ENCODE measurements around the gene CLDN14.

The CLDN14 gene

DNA sequence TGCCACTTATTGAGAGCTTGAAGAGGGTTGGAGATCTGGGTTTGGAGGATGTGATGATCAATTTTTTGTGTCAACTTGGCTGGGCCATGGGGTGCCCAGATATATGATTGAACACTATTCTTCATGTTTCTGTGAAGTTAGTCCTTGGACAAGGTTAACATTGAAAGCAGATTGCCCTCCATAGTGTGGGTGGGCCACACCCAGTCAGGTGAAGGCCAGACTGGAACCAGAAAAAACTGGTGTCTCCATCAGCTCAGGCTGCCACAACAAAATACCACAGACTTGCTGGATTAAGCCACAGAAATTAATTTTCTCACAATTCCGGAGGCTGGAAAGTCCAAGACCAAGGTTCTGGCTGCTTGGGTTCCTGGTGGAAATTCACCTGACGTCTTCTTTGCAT lies 7.5 kb downstream of the CLDN14 start:
- no peak for DNase-seq (ENCODE audit: low read depth in 2 of 3, low spot score in 2 of 3)

DNA sequence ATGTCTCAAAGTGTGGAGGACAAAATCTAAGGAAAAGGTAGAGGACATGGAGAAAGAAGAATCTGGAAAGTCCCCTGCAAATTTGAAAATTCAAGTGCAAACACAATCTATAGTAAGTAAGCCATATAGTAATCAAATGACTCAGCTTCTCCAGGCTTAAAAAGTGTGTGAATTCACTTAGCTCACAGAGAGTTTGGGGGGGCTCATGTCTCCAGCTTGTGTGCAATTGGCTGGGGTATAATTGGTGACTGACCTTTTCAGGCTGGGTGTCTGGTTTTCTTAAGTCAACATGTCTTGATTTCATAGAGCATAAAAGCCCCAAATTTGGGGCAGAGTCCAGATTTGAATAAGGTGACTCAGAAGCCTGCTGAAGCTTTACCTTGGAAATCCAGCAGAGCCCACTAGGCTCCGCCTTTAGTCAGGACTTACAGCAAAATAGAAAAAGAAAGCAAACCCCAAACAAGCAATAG lies 8.6 kb downstream of the CLDN14 start:
- no peak for DNase-seq (ENCODE audit: low read depth in 2 of 3, low spot score in 2 of 3)

DNA sequence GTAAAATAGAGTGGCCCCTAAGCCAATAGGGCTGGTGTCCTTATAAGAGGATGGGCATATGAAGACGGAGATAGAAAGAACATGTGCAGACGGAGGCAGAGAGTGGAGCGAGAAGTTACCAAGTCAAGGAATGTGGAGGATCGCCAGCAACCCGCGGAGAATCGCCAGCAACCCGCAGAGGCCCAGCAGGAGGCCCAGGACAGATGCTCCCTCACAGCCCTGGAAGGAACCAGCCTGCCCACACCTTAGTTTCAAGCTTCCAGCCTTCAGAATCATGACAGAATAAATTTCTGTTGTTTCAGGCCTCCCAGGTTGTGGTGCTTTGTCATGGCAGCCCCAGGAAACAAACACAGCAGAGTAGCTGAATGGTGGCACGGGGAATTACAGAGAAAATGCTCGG lies 9.6 kb downstream of the CLDN14 start:
- no peak for DNase-seq (ENCODE audit: low read depth in 2 of 3, low spot score in 2 of 3)

DNA sequence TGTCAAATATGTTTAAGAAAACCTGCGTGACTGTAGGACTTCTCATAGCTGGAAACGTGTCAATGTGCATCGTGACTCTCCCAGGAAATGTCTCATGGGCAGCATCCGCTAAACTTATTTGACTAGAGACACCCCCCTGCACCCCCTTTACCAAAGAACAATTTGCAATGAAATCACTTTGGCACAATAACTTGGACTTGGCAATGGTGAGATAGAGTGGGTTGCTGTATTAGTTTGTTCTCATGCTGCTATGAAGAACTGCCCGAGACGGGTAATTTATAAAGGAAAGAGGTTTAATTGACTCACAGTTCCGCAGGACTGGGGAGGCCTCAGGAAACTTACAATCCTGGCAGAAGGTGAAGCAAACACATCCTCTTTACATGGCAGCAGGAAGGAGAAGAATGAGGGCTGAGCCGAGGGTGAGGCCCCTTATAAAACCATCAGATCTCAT lies 13.8 kb downstream of the CLDN14 start:
- DNase-seq (ENCODE audit: low read depth in 2 of 3, low spot score in 2 of 3), result no peak

DNA sequence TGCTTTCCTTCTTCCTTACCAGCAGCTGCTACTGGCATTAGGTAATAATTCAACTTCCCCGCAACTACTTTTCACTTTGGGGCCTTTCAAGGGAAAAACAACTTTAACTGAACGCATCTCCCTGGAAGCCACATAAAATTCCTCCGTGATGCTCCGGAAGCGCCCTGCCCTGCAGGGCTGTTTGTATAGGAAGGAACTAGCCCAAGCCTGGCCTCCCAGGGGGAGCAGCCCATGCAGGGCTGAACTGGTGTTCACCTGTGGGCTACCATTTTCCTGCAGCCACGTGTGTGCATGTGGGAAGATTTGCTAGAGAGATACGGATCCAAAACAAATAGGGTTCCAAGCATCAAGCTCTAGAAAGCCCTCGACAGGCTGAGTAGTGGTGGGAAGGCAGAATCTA lies 14.4 kb downstream of the CLDN14 start:
- no peak for DNase-seq (ENCODE audit: low read depth in 2 of 3, low spot score in 2 of 3)

DNA sequence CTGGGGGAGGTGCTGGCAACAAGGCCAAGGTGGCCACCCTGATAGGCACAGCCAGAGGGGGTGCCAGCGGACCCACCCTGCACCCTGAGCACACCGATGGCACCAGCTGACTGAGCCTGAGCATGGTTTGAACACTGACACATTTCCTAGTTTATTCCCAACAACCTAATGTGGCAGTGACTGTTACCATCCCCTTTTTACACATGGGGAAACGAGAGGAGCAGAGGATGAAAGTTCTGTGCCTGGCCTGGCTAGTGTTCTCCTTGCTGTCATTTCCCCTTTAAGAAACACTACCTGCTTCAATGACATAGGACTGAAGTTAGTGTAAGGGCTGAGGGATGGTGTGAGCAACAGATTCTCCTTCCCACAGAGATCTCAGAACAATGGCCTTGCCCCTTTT lies 15.3 kb downstream of the CLDN14 start:
- no peak for DNase-seq (ENCODE audit: low read depth in 2 of 3, low spot score in 2 of 3)

DNA sequence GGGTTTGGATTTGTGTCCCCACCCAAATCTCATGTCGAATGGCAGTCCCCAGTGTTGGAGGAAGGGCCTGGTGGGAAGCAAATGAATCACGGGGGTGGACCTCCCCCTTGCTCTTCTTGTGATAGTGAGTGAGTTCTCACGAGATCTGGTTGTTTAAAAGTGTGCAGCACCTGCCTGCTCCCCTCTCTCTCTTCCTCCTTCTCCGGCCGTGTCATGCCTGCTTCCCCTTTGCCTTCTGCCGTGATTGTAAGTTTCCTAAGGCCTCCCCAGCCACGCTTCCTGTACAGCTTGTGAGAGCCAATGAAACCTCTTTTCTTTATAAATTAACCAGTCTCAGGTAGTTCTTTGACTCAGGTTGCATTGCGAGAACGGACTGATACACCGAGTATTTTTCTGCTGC lies 15.9 kb downstream of the CLDN14 start:
- DNase-seq (ENCODE audit: low read depth in 2 of 3, low spot score in 2 of 3), result no peak

DNA sequence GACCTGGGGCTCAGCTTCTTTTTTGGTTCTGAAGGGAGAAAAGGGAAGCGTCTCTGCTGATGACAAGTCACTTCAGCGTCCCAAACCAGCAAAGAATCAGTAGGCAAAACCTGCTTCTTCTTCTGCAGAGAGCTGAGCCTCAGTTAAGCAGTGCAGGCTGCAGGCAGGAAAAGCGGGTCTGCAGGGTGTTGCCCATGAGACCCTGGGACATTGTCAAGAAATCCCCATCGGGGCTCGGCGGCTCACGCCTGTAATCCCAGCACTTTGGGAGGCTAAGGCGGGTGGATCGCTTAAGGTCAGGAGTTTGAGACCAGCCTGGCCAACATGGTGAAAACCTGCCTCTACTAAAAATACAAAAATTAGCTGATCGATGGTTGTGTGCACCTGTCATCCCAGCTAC lies 16.7 kb downstream of the CLDN14 start:
- DNase-seq (ENCODE audit: low read depth in 2 of 3, low spot score in 2 of 3), result no peak

DNA sequence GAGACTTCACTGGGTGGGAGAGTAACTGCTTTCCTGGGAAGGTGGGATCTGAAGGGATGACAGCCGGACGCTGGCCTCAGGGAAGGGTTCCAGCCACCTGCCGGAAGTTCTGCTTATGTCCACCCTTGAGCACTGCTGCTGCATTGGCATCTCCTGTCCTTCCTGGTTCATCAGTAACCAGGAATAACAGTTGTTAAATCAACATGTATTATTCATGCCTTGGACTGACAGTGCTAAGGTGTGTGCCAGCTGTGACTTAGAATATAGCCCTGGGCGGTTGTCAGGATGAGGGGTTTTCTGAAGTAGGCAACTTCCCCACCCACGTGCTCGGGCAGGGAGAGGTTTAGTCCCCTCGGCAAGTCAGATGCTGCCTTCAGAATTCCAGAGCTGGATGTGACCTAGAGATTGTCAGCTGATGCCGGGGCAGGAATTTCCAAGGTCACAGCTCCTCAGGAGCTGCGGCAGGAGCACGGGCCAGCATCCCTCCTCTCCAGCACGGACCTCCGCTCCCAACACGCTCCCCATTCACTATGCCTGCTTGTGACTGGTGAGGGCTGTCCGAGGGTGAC lies 17.9 kb downstream of the CLDN14 start:
- DNase-seq (ENCODE audit: low read depth in 2 of 3, low spot score in 2 of 3), result no peak

DNA sequence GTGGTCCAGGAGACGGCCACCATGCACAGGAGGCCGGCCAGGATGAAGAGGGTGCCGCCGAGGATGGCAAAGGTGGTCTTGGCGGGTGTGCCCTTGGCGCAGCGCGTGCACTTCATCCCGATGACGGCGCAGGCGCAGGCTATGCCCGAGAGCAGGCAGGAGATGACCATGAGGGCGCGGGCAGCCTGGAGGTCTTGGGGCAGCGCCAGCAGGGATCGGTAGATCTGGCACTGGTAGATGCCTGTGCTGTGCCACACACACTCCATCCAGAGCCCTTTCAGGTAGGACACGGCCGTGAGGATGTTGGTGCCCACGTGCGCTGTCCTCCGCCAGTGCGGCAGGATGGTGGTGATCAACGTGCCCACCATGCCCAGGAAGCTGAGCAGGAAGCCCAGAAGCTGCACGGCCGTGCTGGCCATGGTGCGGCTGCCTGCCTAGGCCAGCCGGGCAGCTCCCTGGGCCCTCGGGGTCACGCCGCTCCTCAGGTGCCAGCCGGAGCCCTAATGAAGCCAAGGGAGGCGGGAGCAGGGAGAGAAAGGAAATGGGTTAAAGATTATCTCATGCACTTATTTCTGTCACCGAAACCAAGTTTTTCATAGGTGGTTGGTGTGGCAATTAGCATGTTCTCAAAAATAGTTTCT lies 18.5 kb downstream of the CLDN14 start:
- DNase-seq (ENCODE audit: low read depth in 2 of 3, low spot score in 2 of 3), result no peak

DNA sequence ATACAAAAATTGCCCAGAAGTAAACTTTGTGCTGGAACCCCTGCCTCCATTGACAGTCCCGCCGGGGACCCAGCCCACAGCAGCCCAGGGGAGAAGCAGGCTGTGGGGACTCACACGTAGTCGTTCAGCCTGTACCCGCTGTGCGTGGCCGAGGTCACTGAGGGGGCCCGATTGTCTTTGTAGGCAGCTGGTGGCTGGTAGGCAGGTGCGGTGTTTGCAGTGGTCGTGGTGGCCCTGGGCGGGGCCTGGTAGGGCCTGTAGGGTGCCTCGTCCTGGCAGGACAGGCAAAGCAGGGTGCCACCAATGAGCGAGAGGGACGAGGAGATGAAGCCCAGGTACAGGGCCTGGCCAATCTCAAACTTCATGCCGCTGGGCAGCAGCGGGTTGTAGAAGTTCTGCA lies 19.1 kb downstream of the CLDN14 start:
- DNase-seq (ENCODE audit: low read depth in 2 of 3, low spot score in 2 of 3), result no peak

DNA sequence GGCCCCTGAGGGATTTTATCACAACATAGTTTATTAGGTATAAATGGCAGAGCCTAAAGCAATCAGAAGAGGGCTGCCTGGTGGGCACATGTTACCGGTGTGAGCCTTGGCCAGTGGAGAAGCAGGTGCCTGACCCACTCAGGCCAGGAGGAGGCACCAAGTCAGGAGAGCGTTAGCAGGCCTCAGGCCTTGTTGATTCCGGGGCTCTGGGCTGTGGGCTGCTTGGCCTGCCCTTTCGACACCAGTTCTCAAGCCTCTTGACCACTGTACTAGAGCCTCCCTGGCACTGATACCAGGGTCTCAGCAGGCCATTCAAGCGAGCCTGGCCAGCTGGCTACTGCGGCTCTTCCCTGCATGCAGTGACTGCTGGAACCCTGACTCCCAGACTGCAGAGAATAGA lies 20.8 kb downstream of the CLDN14 start:
- DNase-seq (ENCODE audit: low read depth in 2 of 3, low spot score in 2 of 3), result no peak

DNA sequence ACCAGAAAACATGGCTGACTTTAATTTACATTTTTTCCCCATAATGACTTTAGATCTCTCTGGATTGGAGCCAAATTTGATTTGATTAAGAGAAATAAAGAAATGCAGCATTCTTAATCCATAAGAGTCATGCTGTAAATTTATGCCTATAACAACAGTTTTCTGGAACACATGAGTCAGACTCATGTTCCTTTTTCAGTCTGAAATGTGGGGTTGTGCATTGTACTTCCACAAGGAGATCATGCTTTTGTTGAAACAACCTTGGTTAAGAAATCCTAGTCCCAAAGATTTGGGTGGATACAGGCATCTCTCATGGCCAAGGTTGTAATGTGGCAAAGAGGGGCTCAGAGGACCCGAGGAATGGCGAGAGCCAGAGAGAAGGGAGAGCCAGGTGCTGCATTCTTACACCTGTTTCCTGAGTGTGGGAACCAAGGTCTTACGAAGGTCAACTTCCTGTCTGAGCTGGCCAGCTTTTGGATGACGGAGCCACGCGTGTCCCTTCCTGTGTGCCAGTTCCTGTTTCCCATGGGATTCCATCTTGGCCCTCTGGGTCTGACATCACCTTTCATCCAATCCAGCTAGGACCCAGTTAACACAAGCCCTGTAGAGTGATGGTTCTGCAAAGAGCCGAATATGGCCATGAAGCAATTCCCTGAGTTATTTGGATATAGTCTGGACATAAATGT lies 23.1 kb downstream of the CLDN14 start:
- no peak for DNase-seq (ENCODE audit: low read depth in 2 of 3, low spot score in 2 of 3)

DNA sequence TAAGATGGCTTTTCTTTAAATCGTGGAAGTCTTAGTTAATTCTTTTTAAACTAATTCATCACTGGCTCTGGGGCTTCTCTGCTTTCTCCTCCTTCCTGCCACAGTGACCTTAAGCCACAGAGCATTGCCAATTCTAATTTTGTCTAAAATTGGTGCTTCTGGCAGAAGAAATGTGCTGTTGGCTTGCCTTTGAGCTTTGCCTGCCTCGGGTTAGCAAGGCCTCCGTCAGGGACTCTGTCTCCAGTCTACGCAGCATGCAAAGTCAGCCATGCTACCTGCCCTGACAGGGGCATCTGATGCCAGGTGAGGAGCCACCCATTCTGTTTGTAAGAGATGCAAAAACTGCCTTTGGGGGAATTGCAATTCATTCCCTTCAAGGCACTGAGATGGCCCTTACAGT lies 25.2 kb downstream of the CLDN14 start:
- no peak for DNase-seq (ENCODE audit: low read depth in 2 of 3, low spot score in 2 of 3)

DNA sequence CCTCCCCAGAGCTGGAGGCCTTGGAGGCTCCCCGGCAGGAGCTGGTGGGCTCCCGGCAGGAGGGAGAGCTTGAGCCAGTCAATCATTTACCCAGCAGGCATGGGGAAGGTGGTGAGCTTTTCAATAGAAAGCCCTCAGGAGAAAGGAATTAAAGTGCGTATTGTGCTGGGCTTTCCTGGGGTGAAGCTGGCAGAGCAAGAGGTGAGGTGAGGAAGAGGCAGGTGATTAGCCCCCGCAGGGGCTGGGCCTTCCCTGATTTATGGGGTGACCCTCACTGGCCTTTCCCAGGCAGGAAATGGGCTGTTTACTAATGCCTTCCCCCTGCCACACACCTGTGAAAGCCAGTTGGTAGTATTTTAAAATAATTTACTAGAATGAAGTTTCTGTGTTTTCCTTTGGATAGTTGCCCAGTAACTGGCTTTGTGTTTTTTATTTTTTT lies 25.8 kb downstream of the CLDN14 start:
- no peak for DNase-seq (ENCODE audit: low read depth in 2 of 3, low spot score in 2 of 3)

DNA sequence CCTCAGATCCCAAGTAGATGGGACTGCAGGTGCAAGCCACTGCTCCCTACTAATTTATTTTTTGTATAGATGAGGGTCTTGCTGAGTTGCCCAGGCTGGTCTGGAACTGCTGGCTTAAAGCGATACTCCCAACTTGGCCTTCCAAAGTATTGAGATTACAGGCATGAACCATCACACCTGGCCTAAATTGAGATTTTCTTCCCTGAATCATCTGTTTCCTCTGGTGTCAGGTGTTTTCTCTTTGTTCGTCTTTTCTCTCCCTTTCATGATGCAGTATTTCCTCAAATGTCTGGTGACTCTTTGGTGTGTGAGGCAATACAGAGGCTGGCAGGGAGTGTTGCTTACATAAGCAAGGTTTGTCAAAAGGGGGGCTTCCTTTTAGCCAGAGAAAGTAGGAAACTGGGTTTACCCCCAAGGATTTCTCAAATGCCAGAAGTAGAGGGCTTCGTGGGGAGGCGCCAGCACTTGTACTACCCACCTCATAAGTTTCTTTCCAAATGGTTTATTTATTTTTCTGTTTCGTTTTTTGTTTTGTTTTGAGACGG lies 27.6 kb downstream of the CLDN14 start:
- no peak for DNase-seq (ENCODE audit: low read depth in 2 of 3, low spot score in 2 of 3)

DNA sequence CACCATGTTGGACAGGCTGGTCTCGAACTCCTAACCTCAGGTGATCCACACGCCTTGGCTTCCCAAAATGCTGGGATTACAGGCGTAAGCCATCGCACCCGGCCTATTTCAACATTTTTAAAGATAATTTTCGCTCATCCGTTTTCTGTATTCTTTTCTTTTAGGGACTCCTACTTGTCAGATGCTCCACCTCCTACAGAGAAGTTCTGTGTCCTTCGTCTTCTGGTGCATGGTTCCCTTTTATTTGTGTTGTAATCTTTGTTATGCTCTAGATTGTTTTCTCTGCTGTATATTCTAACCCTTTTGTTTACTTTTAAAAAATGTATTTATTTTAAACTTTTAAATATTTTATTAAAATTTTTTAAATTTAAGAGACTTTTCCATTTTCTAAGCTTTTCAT lies 28.4 kb downstream of the CLDN14 start:
- no peak for DNase-seq (ENCODE audit: low read depth in 2 of 3, low spot score in 2 of 3)

DNA sequence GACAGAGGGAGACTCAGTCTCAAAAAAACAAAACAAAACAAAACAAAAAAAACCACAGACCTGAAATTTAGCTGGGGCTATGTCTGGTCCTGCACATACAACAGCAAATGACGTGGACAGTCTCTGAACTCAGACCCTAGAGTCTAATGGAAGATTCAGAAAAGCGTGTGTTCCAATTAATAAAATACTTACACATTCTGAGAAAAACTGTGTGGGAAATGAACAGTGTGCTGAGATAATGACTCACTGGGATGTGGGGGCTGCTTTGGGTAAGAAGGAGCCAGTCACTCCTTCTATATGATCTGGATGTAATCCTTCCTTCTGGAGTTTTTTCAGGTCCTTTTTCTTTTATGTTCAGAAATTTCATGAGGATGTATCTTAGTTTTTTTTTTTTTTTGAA lies 29.4 kb downstream of the CLDN14 start:
- no peak for DNase-seq (ENCODE audit: low read depth in 2 of 3, low spot score in 2 of 3)

DNA sequence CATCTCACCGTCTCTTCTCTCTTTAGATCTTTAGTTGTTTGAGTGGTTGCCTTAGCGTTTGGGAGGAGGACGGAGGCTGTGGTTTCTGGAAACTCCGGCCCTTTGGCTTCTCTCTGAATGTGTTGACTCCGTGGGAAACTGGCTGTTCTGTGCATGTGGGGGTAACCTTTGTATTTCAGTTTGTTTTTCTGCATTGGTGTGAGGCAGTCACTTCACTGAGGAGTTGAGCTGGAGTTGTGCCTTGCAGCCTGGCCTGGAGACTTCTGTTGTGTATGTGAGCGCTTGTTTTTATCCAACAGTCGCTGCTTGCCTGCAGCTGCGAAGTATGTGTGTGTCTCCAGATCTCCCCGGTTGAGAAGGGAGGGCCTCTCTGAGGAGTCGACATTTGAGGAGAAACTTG lies 33.6 kb downstream of the CLDN14 start:
- no peak for DNase-seq (ENCODE audit: low read depth in 2 of 3, low spot score in 2 of 3)

DNA sequence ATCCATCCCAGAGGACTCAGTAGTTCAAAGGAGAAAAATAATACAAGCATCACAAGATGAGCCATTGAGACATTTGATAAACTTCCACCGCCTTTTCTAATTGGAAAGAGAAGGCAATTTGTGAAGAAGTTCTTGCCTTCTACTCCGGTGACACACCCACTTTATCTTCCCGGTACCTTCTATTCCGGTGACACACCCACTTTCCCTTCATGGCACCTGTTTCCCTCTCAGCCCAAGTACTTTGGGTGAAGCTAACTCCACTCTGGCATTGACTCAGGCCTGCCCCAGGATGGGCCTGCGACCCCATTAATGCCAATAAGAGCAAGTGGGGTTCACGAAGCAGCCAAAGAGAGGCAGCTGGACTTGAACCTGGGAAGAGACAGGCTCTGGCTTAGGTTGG lies 38.2 kb downstream of the CLDN14 start:
- no peak for DNase-seq (ENCODE audit: low read depth in 2 of 3, low spot score in 2 of 3)

DNA sequence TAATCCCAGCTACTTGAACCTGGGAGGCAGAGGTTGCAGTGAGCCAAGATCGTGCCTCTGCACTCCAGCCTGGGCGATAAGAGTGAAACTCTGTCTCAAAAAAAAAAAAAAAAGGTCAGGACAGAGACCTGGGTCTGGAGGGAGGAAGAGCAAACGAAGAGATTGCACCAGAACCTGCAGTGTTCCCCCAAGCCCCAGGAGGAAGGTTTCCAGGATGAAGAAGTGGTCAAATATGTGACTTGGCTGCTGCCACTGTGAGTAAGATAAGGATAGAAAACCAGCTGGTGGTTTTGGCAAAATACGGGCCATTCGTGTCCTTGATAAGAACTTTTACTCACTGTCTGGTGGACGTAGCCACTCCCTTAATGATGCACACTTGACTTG lies 42.2 kb downstream of the CLDN14 start:
- DNase-seq (ENCODE audit: low read depth in 2 of 3, low spot score in 2 of 3), result no peak

All from activated CD8-positive, alpha-beta memory T cell treated with anti-CD3 and anti-CD28 coated beads for 48 hours (primary cell).